RWPE2 (cell line): ENCODE measurements around the gene OGFRL1.

Source experiments
- ATAC-seq: fragments of 200-7000 bp; cut with Tn5 transposase; 3 replicates; pipeline ENCODE4 v1.9.1; 2021; ENCODE audit warnings: low read depth
- DNase-seq: peaks from one replicate; pipeline ENCODE4 v3.0.0-alpha.2; 2020; ENCODE audit warnings: low spot score
- H3K27ac ChIP-seq: fragments of 450-650 bp; 2 replicates; pipeline ENCODE4 v1.5.1; 2017; ENCODE audit warnings: mild to moderate bottlenecking; ENCODE audit not compliant: poor library complexity, severe bottlenecking
- H3K27me3 ChIP-seq: fragments of 250-450 bp; sonication (Bioruptor Pico); 2 replicates; pipeline ENCODE4 v1.5.1; 2021; ENCODE audit warnings: mild to moderate bottlenecking, moderate library complexity; ENCODE audit not compliant: insufficient read depth, poor library complexity, severe bottlenecking
- H3K36me3 ChIP-seq: fragments of 250-450 bp; sonication (Bioruptor Pico); 2 replicates; pipeline ENCODE4 v1.5.1; 2020; ENCODE audit warnings: low read depth, mild to moderate bottlenecking, moderate library complexity
- H3K4me1 ChIP-seq: fragments of 250-450 bp; sonication (Bioruptor Pico); 2 replicates; pipeline ENCODE4 v1.5.1; 2021; ENCODE audit warnings: mild to moderate bottlenecking, moderate library complexity; ENCODE audit not compliant: insufficient read depth, poor library complexity, severe bottlenecking
- H3K4me3 ChIP-seq: fragments of 250-450 bp; sonication (Bioruptor Pico); 2 replicates; pipeline ENCODE4 v1.5.1; 2021; ENCODE audit warnings: mild to moderate bottlenecking, moderate library complexity; ENCODE audit not compliant: severe bottlenecking
- H3K9me3 ChIP-seq: fragments of 250-450 bp; sonication (Bioruptor Pico); 2 replicates; pipeline ENCODE4 v1.5.1; 2021; ENCODE audit warnings: mild to moderate bottlenecking, moderate library complexity; ENCODE audit not compliant: severe bottlenecking
- CTCF ChIP-seq: fragments of 450-650 bp; IDR thresholded peaks from one replicate; pipeline ENCODE4 v1.5.1; 2017; ENCODE audit warnings: mild to moderate bottlenecking, moderate library complexity; ENCODE audit not compliant: poor library complexity, severe bottlenecking

OGFRL1 gene

GRCh38 chr6:71335544-71335943 lies 46.9 kb downstream of the OGFRL1 start:
- Histone ChIP-seq H3K27me3 (no peaks in the 10 kb centered on the region), H3K4me3 (no peak overlapping the region), H3K36me3 (no peaks in the 10 kb centered on the region), H3K27ac (no peak overlapping the region), H3K9me3 (no peaks in the 10 kb centered on the region), H3K4me1 (peaks cover 6% of the 10 kb centered on the region)
- no peak for ATAC-seq
- DNase-seq: no peak
- no peak for TF ChIP-seq CTCF

GRCh38 chr6:71336901-71337300 lies 48.3 kb downstream of the OGFRL1 start:
- H3K4me3 ChIP-seq: no peak overlapping the region
- H3K9me3 ChIP-seq: no peaks in the 10 kb centered on the region
- peaks cover 6% of the 10 kb centered on the region for H3K4me1 ChIP-seq
- no peak for ATAC-seq
- no peaks in the 10 kb centered on the region for H3K27me3 ChIP-seq
- no peak for DNase-seq
- H3K27ac ChIP-seq: no peak overlapping the region
- TF ChIP-seq CTCF: no peak
- H3K36me3 ChIP-seq: no peaks in the 10 kb centered on the region

- Histone ChIP-seq H3K27me3 (no peaks in the 10 kb centered on the region), H3K4me3 (no peak overlapping the region), H3K9me3 (no peaks in the 10 kb centered on the region), H3K36me3 (no peaks in the 10 kb centered on the region), H3K4me1 (peaks cover 3% of the 10 kb centered on the region), H3K27ac (no peak overlapping the region)
- DNase-seq (no peak), ATAC-seq (no peak)
- no peak for TF ChIP-seq CTCF
Measured at GRCh38 chr6:71338540-71339316, 50.1 kb downstream of the OGFRL1 start.

- H3K27me3 ChIP-seq: no peaks in the 10 kb centered on the region
- TF ChIP-seq CTCF: no peak
- no peaks in the 10 kb centered on the region for H3K9me3 ChIP-seq
- H3K27ac ChIP-seq: no peak overlapping the region
- no peak for ATAC-seq
- no peak overlapping the region for H3K4me3 ChIP-seq
- H3K36me3 ChIP-seq: no peaks in the 10 kb centered on the region
- no peaks in the 10 kb centered on the region for H3K4me1 ChIP-seq
- no peak for DNase-seq
Measured at GRCh38 chr6:71342772-71343171, 54.2 kb downstream of the OGFRL1 start.
